Left ventricle myocardium inferior (tissue), 1 donor: Measurements from ENCODE around the gene MSANTD2. TPM values are rescaled to one million over a fixed set of nuclear protein-coding genes. Genes with fewer than 3 reads are reported as not detected.
"Not testable (repeated sequence)": the region's sequence is repeated elsewhere in the genome, so short reads cannot be mapped to it uniquely, and the experiment has no call there.

Source experiments
- DNase-seq: peaks from one replicate; pipeline ENCODE4 v3.0.0-alpha.2; 2020
- H3K27ac ChIP-seq: fragments of 200-600 bp; replicated peaks from 2 replicates; pipeline ENCODE4 v1.8.0; 2021
- H3K27me3 ChIP-seq: fragments of 200-600 bp; 2 replicates; pipeline ENCODE4 v1.8.0; 2021; ENCODE audit warnings: low read depth
- H3K36me3 ChIP-seq: fragments of 200-600 bp; 2 replicates; pipeline ENCODE4 v1.8.0; 2021
- H3K4me1 ChIP-seq: fragments of 200-600 bp; 2 replicates; pipeline ENCODE4 v1.8.0; 2021
- H3K4me3 ChIP-seq: fragments of 200-600 bp; 2 replicates; pipeline ENCODE4 v1.8.0; 2021; ENCODE audit warnings: mild to moderate bottlenecking, moderate library complexity
- H3K9me3 ChIP-seq: fragments of 200-600 bp; replicated peaks from 2 replicates; pipeline ENCODE4 v1.8.0; 2021
- CTCF ChIP-seq: fragments of 200-600 bp; IDR thresholded peaks from 2 replicates; pipeline ENCODE4 v1.8.0; 2021; ENCODE audit warnings: antibody characterized with exemption, mild to moderate bottlenecking, borderline replicate concordance
- intact Hi-C: fragments of 100-400 bp; cut with micrococcal nuclease; formaldehyde crosslinking; loops from one replicate; pipeline ENCODE4 v1.11.0; 2022
- total RNA-seq: library from RNA; stranded (reverse); fragmentation: NEBNext Ultra II Directional; extraction: Animal tissue kit (Norgen Biotek cat#: 25700); gene quantifications from one replicate; pipeline ENCODE4 v1.2.1, GENCODE V29; 2021
- donor health status: DM: no; HTN: yes; CAD: no; lungs with severe emphysema.

The MSANTD2 gene
- total RNA-seq, 1 donor from 2014 or later, result 2.7 TPM

GRCh38 chr11:124776865-124777645, 23.2 kb downstream of the MSANTD2 start:
- Histone ChIP-seq H3K27me3 (no peaks in the 10 kb centered on the region), H3K36me3 (peaks cover 28% of the 10 kb centered on the region), H3K4me3 (no peak overlapping the region), H3K9me3 (no peaks in the 10 kb centered on the region), H3K4me1 (peaks cover 6% of the 10 kb centered on the region), H3K27ac (no peak overlapping the region)
- no peak for DNase-seq
- intact Hi-C loops, result no loop called here
- TF ChIP-seq CTCF, result no peak

- intact Hi-C loops, DNase-seq, H3K9me3 ChIP-seq, H3K27ac ChIP-seq, H3K4me3 ChIP-seq, H3K27me3 ChIP-seq, H3K4me1 ChIP-seq: not testable (repeated sequence)
- peaks cover 75% of the 10 kb centered on the region for H3K36me3 ChIP-seq
Observed at GRCh38 chr11:124770959-124771358, 29.2 kb downstream of the MSANTD2 start.

DNA sequence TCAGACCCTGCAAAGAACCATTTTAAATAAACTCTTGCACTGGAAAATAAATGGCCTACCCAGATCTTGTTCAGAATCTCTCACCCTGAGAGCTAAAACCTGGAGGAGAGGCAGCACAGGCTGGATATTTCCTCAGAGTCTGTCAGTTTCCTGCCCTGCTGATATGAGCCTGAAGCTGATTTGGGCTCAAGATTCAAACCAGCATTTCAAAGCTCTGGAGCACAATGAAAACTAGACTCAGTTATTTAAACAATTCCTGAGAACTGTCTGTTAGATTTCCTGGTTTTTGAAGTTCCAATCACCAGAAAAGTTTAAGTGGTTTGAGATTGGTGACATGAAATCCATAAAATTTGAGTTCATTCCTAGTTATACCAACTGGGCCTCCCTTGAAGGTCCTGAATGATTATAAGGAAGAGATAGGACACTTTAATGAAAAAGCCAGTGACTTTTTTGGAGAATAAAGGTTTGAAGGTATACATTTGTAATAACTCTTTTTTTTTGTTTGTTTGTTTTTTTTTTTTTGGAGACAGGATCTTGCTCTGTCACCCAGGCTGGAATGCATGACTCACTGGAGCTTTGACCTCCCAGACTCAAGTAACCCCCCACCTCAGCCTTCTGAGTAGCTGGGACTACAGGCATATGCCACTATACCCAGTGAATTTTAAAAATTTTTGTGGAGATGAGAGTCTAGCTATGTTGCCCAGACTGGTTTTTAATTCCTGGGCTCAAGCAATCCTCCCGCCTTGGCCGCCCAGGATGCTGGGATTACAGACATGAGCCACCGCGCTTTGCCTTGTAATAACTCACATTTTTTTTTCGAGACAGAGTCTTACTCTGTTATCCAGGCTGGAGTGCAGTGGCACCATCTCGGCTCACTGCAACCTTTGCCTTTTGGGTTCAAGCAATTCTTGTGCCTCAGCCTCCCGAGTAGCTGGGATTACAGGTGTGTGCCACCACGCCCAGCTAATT, 30.1 kb downstream of the MSANTD2 start:
- Histone ChIP-seq H3K27ac (no peak overlapping the region), H3K9me3 (no peaks in the 10 kb centered on the region), H3K4me3 (no peak overlapping the region), H3K4me1 (no peaks in the 10 kb centered on the region), H3K36me3 (peaks cover 82% of the 10 kb centered on the region), H3K27me3 (no peaks in the 10 kb centered on the region)
- intact Hi-C loops, result loop anchor here (10.0 kb wide), 1 partner anchor 65 kb away; no protein-coding TSS in a partner anchor
- TF ChIP-seq CTCF, result no peak
- DNase-seq, result no peak

DNA sequence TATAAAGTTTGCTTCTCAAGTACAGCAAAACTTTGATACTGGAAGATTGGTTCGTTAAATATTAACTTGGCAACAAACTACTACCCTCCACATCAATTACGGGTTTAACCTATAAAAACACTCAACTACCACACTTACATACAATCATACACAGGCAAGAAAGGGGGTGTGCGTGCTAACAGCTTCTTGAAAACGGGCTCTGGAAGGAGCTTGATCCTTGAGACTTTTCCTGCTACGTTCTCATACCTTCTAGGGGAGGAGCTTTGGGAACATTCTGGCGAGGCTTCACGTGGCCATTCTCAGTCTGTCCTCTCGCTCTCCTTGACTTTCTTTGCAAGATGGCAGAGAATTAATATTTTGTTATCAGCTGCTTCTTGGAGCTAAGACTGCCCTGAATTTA, 31.3 kb downstream of the MSANTD2 start:
- intact Hi-C loops, result loop anchor here (10.0 kb wide), 1 partner anchor 66 kb away; no protein-coding TSS in a partner anchor
- peaks cover 75% of the 10 kb centered on the region for H3K36me3 ChIP-seq

DNA sequence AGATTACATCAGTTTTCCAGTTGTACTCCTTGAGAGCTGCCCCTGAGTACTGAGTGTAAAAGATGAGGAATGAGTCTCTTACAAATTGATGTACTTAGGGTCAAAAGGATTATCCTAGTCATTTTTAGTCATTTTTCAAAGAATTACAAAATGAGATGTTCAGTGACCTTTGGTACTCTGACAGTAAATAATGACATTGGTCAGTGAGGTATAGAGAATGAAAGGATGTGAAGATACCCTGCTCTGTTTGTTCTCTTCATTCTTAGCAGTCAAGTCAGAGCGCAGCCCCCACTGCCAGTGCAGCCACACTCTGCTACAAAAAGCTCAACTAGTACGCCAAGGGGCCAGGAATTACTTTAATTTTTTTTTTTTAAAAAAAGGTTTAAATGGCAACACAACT, 34.0 kb downstream of the MSANTD2 start:
- H3K36me3 ChIP-seq, result peaks cover 53% of the 10 kb centered on the region
- H3K9me3 ChIP-seq, result no peaks in the 10 kb centered on the region

More for the DNA sequence above, 31.3 kb downstream of the MSANTD2 start:
- Histone ChIP-seq H3K27me3 (no peaks in the 10 kb centered on the region), H3K27ac (no peak overlapping the region), H3K9me3 (no peaks in the 10 kb centered on the region), H3K4me1 (no peaks in the 10 kb centered on the region), H3K4me3 (no peak overlapping the region)
- DNase-seq, result no peak
- TF ChIP-seq CTCF, result no peak

More for the DNA sequence above, 34.0 kb downstream of the MSANTD2 start:
- DNase-seq, result no peak
- Histone ChIP-seq H3K27ac (no peak overlapping the region), H3K4me3 (no peak overlapping the region), H3K27me3 (peaks cover 19% of the 10 kb centered on the region), H3K4me1 (peaks cover 25% of the 10 kb centered on the region)
- TF ChIP-seq CTCF, result no peak
- intact Hi-C loops, result loop anchor here (10.0 kb wide), 1 partner anchor 69 kb away; no protein-coding TSS in a partner anchor
